Stimulated activated CD4-positive, alpha-beta T cell treated with anti-CD3 and anti-CD28 coated beads, Interleukin-1b, Interleukin-23, amount 100 ng/mL, for 1 hour (primary cell): Measurements from ENCODE around the gene MAST4.

Experiments used
- DNase-seq, 2 donors: peaks; one replicate each; pipeline ENCODE4 v3.0.0-alpha.2; 2020; ENCODE audit warnings: low read depth in 2 of 2

The MAST4 gene

DNA sequence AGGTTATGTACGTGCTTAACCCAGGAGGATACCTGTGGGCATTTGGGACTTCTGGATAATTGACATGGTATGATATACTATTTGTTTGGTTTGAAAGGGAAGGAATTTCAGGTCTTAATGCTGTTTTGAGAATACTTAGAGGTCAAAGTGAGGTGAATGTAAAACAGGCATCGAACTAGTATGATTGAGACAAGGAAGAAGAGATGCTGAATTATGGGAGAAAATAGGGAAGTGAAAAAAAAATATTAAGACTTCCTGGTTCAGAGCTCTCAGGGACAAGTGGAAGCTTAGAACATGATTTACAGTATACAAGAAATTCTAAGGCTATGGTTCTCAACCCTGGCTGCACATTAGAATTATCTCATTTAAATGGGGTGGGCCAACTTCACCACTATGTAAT, 485.1 kb downstream of the MAST4 start:
- no peak for DNase-seq

DNA sequence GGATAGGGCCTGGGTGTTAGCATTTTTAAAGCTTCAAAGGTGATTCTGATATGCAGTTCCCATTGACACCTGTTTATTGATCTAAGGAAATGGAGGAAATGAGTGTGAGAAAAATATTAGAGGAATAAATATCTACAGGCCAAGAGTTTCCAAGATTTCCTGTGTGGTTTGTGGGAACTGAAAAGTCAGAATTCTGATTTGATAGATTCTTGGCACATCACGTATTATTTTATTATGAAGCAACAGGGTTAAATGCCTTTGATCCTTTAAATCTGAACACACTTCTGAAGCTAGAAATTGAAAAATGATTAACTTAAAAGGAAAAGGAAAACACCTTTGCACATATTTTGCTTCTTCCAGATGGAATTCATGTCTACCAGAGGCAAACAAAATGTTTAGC, 486.7 kb downstream of the MAST4 start:
- no peak for DNase-seq

DNA sequence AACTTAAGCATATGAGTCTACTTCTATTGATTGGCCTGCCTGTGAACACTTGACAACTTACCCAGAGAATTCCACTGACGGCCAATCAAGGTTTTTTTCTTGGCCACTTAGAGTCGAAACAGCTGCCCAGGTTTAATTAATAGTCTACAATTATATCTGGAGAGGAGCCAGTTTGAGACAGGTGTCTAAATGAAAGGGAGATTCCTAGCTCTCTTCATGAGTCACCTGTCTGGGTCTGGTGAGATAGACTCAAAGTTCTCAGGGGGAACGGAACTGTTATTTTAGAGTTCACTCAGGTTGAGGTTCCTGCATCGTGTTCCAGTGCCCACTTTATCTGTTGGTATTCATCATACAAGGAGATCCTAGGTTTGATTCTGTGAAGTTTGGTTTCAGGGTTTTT, 489.4 kb downstream of the MAST4 start:
- DNase-seq = no peak

DNA sequence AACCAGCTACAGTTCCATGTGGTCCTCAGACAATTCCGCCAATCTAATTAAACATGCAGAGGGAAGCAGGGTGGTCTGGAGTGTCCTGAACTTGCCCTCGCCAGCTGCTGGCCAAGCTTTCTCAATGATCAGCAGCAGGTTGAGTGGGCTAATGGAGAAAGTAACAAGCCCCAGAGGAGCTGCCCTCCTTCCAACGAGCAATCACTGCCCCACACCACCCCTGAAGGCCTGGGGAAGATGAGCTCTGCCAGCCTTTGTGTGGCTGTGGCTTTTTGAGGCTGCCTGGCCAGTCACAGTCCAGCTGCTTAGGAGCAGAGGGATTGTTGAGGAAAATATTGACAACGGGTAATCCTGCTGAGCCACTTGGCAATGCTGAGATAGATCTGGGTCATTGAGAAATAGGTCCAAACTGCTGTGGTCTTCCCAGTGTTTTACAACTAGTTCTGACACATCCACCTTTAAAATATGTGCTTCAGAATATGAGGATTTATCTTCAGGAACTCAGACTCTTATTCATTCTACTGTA, 493.1 kb downstream of the MAST4 start:
- no peak for DNase-seq

DNA sequence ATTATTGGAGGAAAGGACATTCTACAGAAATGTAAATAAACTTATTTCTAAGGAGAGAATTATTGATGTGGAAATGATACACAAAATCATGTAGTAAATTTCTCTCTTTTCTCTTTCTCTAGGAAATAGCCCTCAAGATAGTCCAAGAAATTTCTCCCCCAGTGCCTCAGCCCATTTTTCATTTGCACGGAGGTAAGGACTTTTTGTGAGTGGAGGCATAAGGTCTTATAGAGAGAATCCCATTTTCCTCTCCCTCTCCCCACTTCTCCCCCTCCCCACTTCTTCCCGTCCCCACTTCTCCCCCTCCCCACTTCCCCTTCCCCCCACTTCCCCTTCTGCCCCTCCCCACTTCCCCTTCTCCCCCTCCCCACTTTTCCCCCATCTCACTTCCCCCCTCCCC, 493.8 kb downstream of the MAST4 start:
- no peak for DNase-seq

DNA sequence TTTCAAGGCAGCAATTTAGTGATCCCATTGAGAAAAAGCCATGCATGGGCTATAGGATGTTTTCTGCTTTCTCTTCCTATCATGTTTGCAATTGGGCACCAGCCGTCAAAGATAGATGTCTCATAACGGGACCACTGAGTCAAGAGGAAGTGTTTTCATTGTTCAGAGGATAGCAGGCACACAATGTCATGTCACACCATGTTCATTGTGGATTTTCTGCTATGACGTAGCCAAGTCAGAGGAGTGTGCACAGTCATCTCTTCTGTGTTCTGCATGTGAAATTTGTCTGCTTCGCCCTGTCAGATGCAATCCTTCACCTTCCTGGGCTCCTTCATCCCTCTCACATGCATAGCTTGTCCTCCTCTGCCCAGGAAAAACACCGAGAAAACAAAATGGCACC, 494.4 kb downstream of the MAST4 start:
- DNase-seq = no peak

DNA sequence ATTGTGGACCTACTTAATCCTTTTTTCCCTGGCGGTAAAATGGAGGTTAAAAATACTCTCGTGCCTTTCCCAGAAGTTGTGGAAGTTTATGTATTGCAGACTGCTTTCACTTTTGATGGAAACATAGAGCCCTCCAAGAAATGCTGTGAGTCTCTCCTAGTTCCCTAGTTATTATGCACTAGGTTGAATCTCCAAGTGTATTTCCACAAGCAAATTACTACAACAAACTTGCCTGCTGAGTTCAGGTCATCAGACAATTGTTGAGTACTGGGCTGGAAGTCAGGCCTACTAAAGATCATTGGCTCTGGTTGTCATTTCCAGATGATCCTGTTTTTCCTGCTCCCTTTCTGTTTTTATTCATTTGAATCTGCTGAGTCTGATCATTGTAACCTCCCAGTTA, 496.3 kb downstream of the MAST4 start:
- no peak for DNase-seq

DNA sequence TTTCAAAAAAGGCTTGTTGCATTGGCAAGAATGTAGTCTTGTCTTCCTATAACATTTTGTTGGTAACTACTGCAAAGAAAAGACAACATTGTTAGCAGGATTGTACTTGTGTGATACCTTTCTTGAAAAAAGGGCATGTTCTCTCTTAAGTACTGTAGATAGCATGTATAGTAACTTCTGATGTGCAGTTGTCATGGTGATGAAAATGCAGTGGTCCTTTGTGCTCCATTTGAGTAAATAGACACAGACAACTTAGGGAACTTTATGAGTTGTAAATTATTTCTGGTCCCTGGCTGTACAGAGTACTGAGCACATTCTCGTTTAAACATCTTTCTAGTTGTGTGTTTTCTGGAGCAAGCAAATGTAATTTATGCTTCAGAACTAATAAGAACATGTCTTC, 497.1 kb downstream of the MAST4 start:
- DNase-seq = no peak

DNA sequence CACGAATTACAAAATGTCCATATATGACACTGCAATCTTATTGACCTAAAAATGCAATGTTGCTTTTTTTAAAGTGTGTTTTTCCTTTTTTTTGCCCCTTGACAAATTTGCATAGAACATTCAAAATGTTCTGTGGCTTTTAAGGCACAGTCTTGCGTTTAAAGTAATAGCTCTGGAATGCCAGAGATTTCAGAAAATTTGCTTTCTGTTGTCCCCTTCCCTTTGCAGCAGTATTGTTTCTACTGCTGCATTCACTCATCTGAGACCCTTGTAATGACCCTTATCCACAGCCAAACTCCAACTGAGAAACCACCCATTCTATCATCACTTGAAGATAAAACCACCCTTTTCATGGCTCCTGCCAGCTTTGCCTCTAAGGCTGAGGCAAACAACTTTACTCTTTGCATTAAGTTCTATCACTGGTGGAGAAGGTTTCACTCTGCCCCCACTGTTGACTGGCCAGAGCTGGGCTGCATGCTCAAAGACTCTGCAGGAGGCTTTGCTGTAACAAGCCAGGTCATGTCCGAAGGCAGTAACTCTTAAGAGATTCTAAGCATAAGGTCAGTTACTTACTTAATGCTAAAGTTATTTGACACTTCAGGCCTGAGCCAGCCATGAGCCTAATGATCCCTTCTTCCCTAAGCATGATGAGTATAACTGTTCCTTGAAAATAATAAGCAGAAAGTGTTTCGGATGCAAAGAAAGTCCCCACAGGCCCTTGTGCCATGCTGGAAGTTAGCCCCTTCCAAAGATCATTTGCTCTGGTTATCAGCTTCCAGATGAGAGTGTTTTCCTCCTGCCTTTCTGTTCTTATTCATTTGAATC, 498.5 kb downstream of the MAST4 start:
- DNase-seq = no peak

DNA sequence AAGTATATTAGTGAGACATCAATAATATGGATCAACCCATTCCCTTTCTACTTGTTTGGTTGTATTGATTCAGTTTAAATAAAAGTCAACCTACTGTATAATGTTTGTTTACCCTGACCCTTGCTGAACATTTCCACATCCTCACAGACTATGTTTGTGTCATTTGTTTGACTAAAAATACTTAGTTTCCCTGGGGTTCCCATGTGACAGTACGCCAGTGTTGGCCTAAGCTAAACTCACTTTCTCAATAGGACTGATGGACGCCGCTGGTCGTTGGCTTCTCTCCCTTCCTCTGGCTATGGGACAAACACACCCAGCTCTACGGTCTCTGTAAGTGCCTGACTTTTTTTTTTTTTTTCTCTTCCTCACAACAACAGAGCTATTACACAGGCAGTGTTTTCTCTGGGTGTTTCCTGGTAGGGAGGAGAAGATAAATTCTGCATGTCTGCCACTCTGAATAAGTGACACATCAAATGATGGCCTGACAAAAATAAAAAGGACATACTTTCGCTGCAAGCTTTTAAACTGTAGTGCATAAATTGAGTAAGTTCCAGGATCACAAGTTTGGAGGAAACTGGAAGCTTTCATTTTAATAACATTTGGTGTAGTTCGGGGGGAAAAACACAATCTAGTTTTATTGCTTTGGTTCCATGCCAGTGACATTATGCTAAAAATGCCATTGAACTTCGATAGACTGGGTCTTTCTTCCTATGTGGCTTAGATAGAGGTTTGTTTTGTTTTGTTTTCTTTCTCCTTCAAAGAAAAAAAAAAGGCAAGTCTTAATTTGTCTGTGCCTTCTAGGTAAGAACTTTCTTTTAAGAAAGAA, 499.4 kb downstream of the MAST4 start:
- no peak for DNase-seq

DNA sequence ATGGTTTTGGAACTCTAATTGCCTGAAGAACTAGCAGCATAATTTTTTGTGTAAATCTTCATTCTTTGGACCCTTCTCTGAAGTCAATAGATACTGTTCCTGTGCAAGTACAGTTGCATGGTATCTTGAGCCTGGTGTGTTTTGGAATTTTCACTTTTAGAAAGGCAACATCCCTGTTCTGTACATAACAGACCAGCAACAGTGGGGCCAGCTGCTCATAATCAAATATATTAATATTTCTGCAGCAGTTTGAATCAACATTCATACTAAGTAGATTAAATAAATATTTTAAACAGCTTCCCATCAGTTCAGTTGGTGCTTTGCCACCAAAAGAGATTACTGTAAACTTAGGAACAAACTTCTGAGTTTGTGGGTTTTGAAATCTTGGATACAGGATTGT, 502.5 kb downstream of the MAST4 start:
- DNase-seq = no peak

DNA sequence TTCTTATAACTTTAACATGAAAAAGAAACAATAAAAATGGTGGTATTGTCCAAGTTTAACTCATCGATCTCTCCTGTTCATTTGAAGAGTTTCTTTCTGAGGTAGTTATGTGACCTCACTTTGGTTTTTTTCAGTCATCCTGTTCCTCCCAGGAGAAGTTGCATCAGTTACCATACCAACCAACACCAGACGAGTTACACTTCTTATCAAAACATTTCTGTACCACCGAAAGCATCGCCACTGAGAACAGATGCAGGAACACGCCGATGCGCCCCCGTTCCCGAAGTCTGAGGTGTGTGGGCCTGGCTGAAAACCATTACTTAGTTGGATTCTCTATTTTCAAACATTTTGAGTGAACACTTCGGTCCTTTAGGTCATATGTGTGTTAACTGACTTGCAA, 504.1 kb downstream of the MAST4 start:
- no peak for DNase-seq

DNA sequence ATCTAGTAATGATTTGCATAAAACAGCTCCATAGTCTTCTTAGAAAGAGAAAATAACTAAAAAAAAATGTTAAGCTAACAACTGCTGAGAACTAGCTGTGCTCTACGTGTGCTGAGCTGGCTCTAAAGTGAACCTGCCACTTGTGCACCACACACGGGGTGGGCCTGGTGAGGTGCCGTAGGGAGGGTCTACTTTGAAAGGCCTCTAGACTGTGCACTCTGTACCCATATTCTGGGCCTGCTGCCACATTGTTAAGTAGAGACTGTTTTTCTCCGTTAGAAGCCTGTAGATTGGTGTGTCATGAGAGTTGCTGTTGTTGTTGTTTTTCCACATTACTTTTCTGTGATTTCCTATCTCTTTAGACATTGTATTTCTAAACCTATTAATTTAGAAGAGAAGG, 506.5 kb downstream of the MAST4 start:
- DNase-seq = no peak

DNA sequence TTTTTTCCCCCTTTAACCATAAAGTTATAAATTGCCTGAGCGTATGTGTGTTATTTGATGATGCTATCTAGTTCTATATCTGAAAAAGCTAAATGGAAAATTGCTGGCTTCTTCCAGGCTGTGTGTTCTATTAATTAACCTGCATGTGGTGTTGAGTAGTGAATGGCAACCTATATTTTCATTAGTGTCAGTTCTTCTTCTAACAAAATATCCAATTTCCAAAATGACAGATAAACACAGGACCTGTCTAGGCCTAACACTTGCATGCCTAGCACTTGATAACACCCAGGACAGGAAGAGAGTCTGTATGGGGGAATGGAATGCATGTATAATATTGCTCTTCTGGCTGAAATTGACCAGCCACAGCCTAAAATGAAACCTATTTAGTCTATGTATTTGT, 508.7 kb downstream of the MAST4 start:
- DNase-seq = no peak

DNA sequence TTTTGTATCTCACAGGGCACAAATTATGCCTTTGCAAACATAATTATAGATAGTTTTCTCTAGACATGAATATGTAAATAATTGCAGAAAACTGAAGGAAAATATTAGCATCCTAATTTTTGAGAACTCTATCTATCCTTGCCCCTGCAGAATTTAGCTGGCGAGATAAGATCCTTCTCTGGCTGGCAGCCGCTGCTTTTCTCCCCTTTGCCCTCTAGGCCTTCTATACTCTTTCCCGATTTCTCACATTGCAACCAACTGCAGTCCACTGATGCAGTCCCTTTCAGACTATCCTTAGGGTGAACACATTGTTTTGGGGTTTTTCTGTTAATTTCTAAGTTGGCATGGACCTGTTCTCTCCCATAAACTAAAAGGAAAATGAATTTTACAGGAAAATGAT, 509.1 kb downstream of the MAST4 start:
- DNase-seq = no peak

DNA sequence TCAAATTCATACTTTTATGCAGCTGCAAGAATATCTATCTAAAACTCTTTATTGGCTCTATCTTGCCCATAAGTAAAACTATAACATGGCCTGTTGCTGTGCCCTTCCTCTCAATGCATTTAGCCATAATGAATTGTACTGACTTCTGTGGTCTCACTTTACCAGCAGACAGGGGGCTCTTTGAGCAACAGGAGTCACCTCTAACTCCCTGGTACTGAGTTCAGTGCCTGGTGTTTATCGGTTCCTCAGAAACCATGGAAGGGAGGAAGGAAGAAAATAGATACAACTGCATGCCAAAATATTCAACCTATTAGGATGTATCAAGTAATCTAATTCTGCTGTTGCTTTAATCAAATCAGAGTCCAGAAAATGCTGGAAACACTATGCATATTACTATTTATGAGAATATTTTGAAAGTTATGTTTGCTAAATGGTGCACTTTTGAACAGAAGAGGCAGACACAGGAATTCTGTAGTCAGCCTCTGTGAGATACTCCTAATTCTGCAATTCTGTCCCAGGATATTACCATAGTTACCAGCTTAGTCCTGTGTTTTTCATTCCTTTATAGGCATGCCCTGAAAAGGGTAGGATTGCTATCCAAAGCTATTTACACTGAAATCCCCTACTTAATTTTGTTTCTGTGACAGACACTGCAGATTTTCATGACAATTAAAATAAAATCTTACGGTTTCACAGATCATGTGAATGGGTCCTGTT, 510.6 kb downstream of the MAST4 start:
- DNase-seq = no peak

DNA sequence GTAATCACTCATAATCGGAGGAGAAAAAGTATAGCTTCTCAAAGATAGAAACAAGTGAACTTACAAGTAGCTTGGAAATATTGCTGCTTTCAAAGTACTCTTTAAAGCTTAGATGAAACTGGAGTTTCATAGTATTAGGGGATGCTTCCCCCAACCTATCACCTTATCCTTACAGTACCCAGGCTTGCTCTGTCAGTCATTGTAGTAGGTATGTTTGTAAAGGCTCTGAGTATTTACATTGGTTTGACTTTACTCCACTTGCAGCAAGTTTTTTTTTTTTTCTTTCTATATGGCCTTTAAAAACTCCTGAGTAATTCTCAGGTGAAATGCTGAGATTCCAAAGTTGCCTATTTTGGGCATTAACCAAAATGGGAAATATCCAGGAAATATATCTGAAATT, 515.6 kb downstream of the MAST4 start:
- DNase-seq = no peak

DNA sequence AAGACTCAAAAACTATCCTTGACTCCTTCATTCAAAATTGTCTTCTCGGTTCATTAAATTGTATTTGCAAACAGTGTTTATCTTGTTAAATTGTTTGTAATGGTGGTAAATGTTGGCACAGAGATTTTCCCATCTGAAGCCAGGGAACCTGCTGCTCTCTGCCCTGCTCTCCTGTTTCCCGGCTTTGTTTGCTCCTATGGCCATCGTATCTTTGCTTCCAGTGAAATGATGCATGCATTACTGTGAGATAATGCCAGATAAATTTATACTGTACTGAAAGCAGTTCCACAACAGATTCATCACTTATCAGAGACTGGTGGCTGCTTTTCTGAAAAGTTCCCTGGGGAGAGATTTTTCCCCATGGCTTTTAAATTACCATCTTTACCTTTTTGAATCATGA, 519.1 kb downstream of the MAST4 start:
- DNase-seq = no peak

DNA sequence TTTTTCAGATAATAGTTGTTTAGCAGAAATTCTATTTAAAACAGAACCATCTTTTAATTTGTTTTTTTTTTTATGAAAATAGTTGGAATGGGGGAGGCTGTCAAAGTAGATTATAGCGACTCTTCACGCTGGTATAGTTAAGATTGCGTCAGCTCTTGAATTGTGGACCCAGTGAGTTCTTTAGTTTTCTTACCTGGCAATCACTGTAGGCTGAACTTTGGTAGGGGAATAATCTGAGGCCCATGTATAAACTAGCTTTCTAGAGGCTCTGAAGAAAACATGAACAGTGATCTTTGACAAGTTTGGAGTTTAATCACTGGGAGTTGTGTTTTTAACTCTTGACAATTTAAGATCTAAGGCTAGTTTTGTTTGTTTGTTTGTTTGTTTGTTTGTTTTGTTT, 519.6 kb downstream of the MAST4 start:
- DNase-seq = no peak

DNA sequence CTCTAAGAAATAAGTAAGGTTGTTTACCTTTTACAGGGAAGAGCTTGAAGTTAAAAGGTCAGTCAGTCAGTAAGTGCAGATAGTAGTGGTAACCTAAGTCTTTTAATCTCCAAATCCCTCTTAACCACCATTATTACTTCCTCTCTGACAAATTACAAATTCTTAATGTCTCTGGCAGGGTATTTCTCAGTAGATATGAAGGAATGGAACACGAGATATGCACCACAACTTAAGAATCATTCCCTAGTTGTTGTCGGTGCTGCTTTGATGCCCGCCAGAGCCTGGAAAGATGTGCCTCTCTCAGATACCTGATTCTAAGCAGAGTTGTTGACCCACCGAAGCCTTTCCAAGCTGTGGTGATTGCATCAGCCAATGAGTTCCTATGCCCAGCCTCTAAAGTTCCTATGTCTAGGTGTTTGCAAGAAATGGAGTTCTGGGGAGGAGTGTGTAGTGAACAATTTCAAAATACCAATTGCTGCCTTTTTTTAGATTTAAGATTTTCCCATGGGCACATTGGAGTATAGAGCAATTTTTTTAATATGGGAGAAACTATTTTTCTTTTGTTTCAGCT, 521.9 kb downstream of the MAST4 start:
- no peak for DNase-seq

DNA sequence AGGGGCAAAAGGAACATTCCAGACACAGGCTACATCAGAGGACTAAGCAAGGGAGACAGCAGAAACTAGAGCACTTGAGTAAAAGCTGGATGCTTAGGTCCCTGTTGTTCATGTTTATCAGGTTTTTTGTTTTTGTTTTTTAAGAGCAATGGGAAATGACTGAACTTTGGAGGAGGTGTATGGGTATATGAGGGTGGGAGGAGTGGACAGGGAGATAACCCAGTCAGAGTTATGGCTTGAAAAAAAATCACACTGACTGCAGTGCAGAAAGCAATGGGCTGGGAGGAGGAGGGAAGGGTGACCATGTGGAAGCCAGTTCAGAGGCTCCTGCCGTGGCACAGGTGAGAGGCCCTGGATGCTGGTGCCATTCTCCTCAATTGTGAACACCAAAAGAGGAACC, 522.8 kb downstream of the MAST4 start:
- no peak for DNase-seq

DNA sequence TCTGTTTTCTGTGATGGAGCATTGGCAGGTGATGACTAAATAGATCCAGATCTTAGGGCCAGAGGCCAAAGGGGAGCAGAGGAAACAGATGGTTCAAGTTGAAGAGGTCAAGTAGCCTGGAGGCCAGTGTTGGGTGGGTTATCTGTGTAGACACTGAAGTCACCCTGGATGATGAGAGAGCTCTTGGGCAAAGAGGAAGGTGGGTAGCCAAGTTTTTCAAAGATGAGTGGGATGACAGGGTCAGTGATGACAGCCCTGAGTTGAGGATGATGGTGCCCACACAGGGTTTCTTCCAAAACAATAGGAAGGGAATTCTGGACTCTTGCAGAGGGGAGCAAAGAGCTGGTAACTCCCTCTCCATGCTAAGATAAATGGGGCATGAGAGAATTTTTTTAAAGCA, 523.8 kb downstream of the MAST4 start:
- DNase-seq = no peak
